Ureter (tissue), 1 donor: ENCODE data around the gene RFC5. TPM values are rescaled to one million over a fixed set of nuclear protein-coding genes. Genes with fewer than 3 reads are reported as not detected.

Source experiments
- total RNA-seq: library from RNA; stranded (reverse); gene quantifications from one replicate; pipeline ENCODE4 v1.2.4, GENCODE V29; 2023
- donor health status: DM: yes; HTN: yes; CAD: no.

Gene RFC5
- total RNA-seq, 1 donor from 2014 or later: 18.4 TPM

Other genes with a start within 250 kb of the RFC5 start
- 8.6 TPM for gene KSR2, start 47.7 kb upstream of the RFC5 start, total RNA-seq
- gene WSB2, start 44.5 kb downstream of the RFC5 start, total RNA-seq: 73.5 TPM
- gene VSIG10, start 87.3 kb downstream of the RFC5 start, total RNA-seq: 37.2 TPM
- 291 TPM for gene PEBP1, start 119.4 kb downstream of the RFC5 start, total RNA-seq